GM12872 (cell line): ENCODE data around the gene HCRTR1.

Source experiments
- CTCF ChIP-seq: IDR thresholded peaks from 3 replicates; pipeline ENCODE4 v1.5.1; 2011; ENCODE audit warnings: low read depth, mild to moderate bottlenecking, low read length, moderate library complexity; ENCODE audit not compliant: insufficient read depth

The HCRTR1 gene

GRCh38 chr1:31670593-31670964 is 53.1 kb downstream of the HCRTR1 start:
- TF ChIP-seq CTCF: no peak

- TF ChIP-seq CTCF: no peak
These were observed 53.7 kb downstream of the HCRTR1 start for GRCh38 chr1:31671147-31671546.

DNA sequence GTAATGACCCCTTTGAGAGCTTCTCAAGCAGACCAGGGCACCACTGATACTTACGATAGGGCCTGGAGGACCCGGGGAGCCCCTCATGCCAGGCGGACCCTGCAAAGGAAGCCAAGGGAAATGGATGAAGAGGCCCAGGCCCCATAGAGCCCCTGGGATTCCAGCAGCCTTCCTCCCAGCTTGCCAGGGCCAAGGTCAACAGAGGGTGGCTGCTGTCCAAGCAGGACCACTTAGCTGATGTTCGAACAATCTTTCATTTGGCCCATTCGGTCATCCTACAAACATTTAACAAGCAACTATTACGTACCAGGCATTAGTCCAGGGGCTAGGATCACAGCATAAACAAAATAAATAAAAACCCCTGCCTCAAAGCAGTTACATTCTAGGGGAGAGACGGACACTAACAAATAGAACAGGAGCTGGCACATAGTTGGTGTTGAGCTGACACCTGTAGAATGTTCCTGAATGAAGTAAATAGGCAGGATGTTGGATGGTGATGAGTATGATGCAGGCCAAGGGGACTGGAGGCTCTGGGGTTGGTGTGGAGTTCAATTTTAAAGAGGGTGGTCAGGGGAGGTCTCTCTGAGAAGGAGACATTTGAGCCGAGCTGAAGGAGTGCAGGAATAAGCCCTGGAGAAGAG is 54.2 kb downstream of the HCRTR1 start:
- no peak for TF ChIP-seq CTCF

GRCh38 chr1:31672986-31673385 is 55.5 kb downstream of the HCRTR1 start:
- TF ChIP-seq CTCF: no peak

DNA sequence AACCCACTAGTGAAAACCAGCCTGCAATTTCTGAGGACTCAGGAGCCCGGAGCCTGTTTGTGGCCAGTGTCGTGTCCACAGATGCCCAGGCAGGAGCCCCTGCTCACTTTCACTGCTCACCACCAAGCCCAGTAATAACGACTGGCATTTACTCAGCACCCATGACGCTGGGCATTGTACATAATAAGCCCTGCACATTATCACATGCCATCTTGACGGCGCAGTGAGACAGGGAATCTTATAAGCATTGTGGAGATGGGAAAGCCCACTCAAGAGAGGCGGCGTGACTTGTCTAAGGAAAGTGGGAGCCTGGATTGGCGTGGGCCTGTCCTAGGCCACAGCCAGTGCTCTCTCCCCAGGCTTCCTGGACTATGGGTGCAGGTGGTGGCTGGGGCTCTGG is 55.9 kb downstream of the HCRTR1 start:
- TF ChIP-seq CTCF: no peak

- TF ChIP-seq CTCF: no peak
These were observed 57.1 kb downstream of the HCRTR1 start for GRCh38 chr1:31674626-31675025.

- no peak for TF ChIP-seq CTCF
These were observed 57.7 kb downstream of the HCRTR1 start for GRCh38 chr1:31675161-31675560.
